B cell (primary cell): ENCODE data around the gene ERP27. TPM values are rescaled to one million over a fixed set of nuclear protein-coding genes. Genes with fewer than 3 reads are reported as not detected.

ENCODE experiments used
- ATAC-seq: fragments of 200-7000 bp; cut with Tn5 transposase; one replicate; pipeline ENCODE4 v1.10.0; 2021; ENCODE audit warnings: low read depth, mild to moderate bottlenecking, moderate number of reproducible peaks, moderate library complexity
- CTCF ChIA-PET: fragments of 350-600 bp; sonication (Branson Sonifier 250); formaldehyde crosslinking; loops from one replicate; lab custom pipeline; 2021; ENCODE audit warnings: antibody characterized with exemption, inconsistent platforms; lab: Charles Lee
- POLR2A ChIA-PET: fragments of 350-600 bp; sonication (Branson Sonifier 250); formaldehyde crosslinking; loops from one replicate; lab custom pipeline; 2021; ENCODE audit warnings: antibody characterized with exemption; lab: Charles Lee
- DNase-seq: peaks from one replicate; pipeline ENCODE4 v3.0.0; 2013
- H2AFZ ChIP-seq: 2 replicates; pipeline ENCODE4 v1.6.1; 2012; ENCODE audit warnings: mild to moderate bottlenecking, low read depth, low read length; ENCODE audit not compliant: insufficient read depth, poor library complexity, severe bottlenecking
- H3K27ac ChIP-seq, 2 donors: 1 replicate in 1 of 2; 2 replicates in 1 of 2; pipeline ENCODE4 v1.5.1; 2012 to 2013; ENCODE audit warnings: low read length in 2 of 2, mild to moderate bottlenecking in 2 of 2, moderate library complexity in 1 of 2
- H3K27me3 ChIP-seq, 4 experiments: fragments of 200-600 bp in 1 of 4; sonication (generic) in 1 of 4; replicated peaks in 1 of 4; 1 replicate in 2 of 4; 2 replicates in 2 of 4; pipeline versions ENCODE4 v1.6.1 to v1.7.0; 2013 to 2016; ENCODE audit warnings: low read length in 3 of 4, mild to moderate bottlenecking in 2 of 4, mixed read lengths in 1 of 4, moderate library complexity in 1 of 4; ENCODE audit not compliant: insufficient read depth in 4 of 4, control insufficient read depth in 3 of 4; ENCODE audit errors: control extremely low read depth in 1 of 4
- H3K36me3 ChIP-seq, 2 experiments: replicated peaks in 1 of 2; 1 replicate in 1 of 2; 2 replicates in 1 of 2; pipeline versions ENCODE4 v1.6.1 to v1.7.1; 2013; ENCODE audit warnings: low read length in 1 of 2; ENCODE audit not compliant: insufficient read depth in 2 of 2, control insufficient read depth in 1 of 2; ENCODE audit errors: control extremely low read depth in 1 of 2, extremely low read depth in 1 of 2
- H3K4me1 ChIP-seq, 2 donors: fragments of 200-600 bp in 1 of 2; sonication (generic) in 1 of 2; 1 replicate in 1 of 2; 2 replicates in 1 of 2; pipeline versions ENCODE4 v1.5.1 to v1.6.1; 2013 to 2017; ENCODE audit warnings: low read length in 2 of 2; ENCODE audit not compliant: control insufficient read depth in 2 of 2, insufficient read depth in 2 of 2
- H3K4me2 ChIP-seq: replicated peaks from 2 replicates; pipeline ENCODE3; 2012; ENCODE audit warnings: mild to moderate bottlenecking, low read depth, low read length; ENCODE audit not compliant: poor library complexity, severe bottlenecking
- H3K4me3 ChIP-seq, 5 experiments: fragments of 200-600 bp in 1 of 5; sonication (generic) in 1 of 5; 1 replicate in 3 of 5; 2 replicates in 2 of 5; pipeline versions ENCODE4 v1.5.1 to v1.7.0; 2011 to 2016; ENCODE audit warnings: low read length in 4 of 5, mild to moderate bottlenecking in 4 of 5, low read depth in 2 of 5, control low read depth in 1 of 5, moderate library complexity in 1 of 5; ENCODE audit not compliant: insufficient read depth in 1 of 5; ENCODE audit errors: control extremely low read depth in 1 of 5, extremely low read depth in 1 of 5
- H3K79me2 ChIP-seq: fragments of 200-600 bp; sonication (generic); one replicate; pipeline ENCODE4 v1.6.0; 2016; ENCODE audit warnings: low read length; ENCODE audit not compliant: control insufficient read depth, insufficient read depth
- H3K9ac ChIP-seq: fragments of 200-600 bp; sonication (generic); 2 replicates; pipeline ENCODE4 v1.6.1; 2017; ENCODE audit warnings: mild to moderate bottlenecking, low read length, moderate library complexity
- H3K9me3 ChIP-seq, 3 donors: one replicate each; pipeline versions ENCODE4 v1.6.1 to v1.7.1; 2013; ENCODE audit warnings: low read length in 2 of 3; ENCODE audit not compliant: control insufficient read depth in 2 of 3, insufficient read depth in 1 of 3; ENCODE audit errors: control extremely low read depth in 1 of 3
- H4K20me1 ChIP-seq: 2 replicates; pipeline ENCODE4 v1.6.0; 2012; ENCODE audit warnings: mild to moderate bottlenecking, low read length; ENCODE audit not compliant: insufficient read depth, control insufficient read depth, poor library complexity, severe bottlenecking
- H3K27ac Mint-ChIP-seq: one replicate; pipeline ENCODE4 v1.8.0; 2021; ENCODE audit warnings: mixed read lengths
- H3K27me3 Mint-ChIP-seq: one replicate; pipeline ENCODE4 v1.8.0; 2021; ENCODE audit warnings: mixed read lengths
- H3K4me1 Mint-ChIP-seq: one replicate; pipeline ENCODE4 v1.8.0; 2021; ENCODE audit warnings: mixed read lengths
- H3K4me3 Mint-ChIP-seq: one replicate; pipeline ENCODE4 v1.8.0; 2021; ENCODE audit warnings: mixed read lengths
- H3K9me3 Mint-ChIP-seq: one replicate; pipeline ENCODE4 v1.8.0; 2022; ENCODE audit warnings: mixed read lengths; ENCODE audit not compliant: insufficient read depth
- CTCF ChIP-seq: fragments of 200-600 bp; IDR thresholded peaks from one replicate; pipeline ENCODE4 v1.8.0; 2022; ENCODE audit warnings: antibody characterized with exemption, mild to moderate bottlenecking
- EZH2 ChIP-seq: IDR thresholded peaks from 2 replicates; pipeline ENCODE4 v1.6.1; 2012; ENCODE audit warnings: borderline replicate concordance, low read depth, mild to moderate bottlenecking, moderate library complexity, low read length; ENCODE audit not compliant: insufficient read depth, poor library complexity, severe bottlenecking
- WGBS: methylation state at CpG from one replicate; pipeline ENCODE4 v1.1.5; 2013; ENCODE audit warnings: missing lambda C conversion rate; ENCODE audit not compliant: insufficient coverage; 5-methylcytosine and 5-hydroxymethylcytosine counted together
- intact Hi-C: fragments of 100-400 bp; cut with micrococcal nuclease; formaldehyde crosslinking; loops from one replicate; pipeline ENCODE4 v1.10.0; 2022
- polyA plus RNA-seq: library from polyadenylated mRNA; depleted of rRNA; stranded (reverse); fragments of >200 nt; gene quantifications from 2 replicates; pipeline ENCODE4 v1.2.3, GENCODE V29; 2012
- total RNA-seq, 2 donors: library from RNA; stranded (reverse); fragments of 120-200 nt in 1 of 2; gene quantifications; 1 replicate in 1 of 2; 2 replicates in 1 of 2; pipeline versions ENCODE4 v1.2.3 to v1.2.4, GENCODE V29; 2013 to 2022

ERP27 gene
- total and polyA plus RNA-seq, 2 donors (not counting 1 experiment from before 2014, with no cell fraction given) = 7.8 to 9.0 TPM

DNA sequence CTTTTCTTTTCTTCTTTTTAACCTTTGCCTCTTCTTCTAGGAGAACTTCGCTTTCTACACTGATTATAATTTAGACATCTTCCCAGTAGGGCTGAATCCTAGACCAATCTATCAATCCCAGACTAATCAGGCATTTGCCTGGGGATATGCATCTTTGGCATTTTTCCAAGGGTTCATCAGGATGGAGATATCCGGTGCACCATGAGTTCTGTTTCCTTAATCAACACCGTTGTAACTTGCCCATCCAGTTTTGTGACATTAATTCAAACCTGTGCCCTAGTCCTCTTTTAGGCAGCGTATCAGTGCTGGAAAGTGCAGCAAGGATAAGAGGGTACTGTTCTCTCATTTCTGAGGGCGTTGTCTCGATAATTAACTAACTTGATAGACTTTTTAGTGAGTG is 52.1 kb downstream of the ERP27 start:
- no peak overlapping the region for H2AFZ ChIP-seq
- peaks cover 23 to 36% of the 10 kb centered on the region in 2 donors for H3K4me1 ChIP-seq
- H3K27ac ChIP-seq = no peak overlapping the region
- no peak overlapping the region for H3K4me3 ChIP-seq
- Mint-ChIP-seq H3K27ac (no peak overlapping the region), H3K4me1 (peaks cover 36% of the 10 kb centered on the region), H3K27me3 (peaks cover 38% of the 10 kb centered on the region), H3K9me3 (no peaks in the 10 kb centered on the region), H3K4me3 (no peak overlapping the region)
- no peaks in the 10 kb centered on the region for H3K36me3 ChIP-seq
- peak overlapping the region; percentile 70 for H3K4me2 ChIP-seq
- no peak for DNase-seq
- POLR2A ChIA-PET = interaction anchor here (0.5 to 0.6 kb wide), 2 partner anchors 39 to 105 kb away, joined by 3 read pairs; no protein-coding TSS in a partner anchor
- no peaks in the 10 kb centered on the region for H3K9me3 ChIP-seq
- ATAC-seq = no peak
- no peak overlapping the region for H3K9ac ChIP-seq
- CTCF ChIA-PET = interaction anchor here (3.5 kb wide), 1 partner anchor 109 kb away, joined by 14 read pairs; no protein-coding TSS in a partner anchor
- peaks cover 0 to 12% (median 8%) of the 10 kb centered on the region in 4 experiments for H3K27me3 ChIP-seq
- intact Hi-C loops = loop anchor here (5.0 kb wide), 1 partner anchor 36 kb away; no protein-coding TSS in a partner anchor
- no peaks in the 10 kb centered on the region for H4K20me1 ChIP-seq
- 81% methylated on average over 2 of the region's 6 CpGs for WGBS
- TF ChIP-seq CTCF (no peak), EZH2 (no peak)
- H3K79me2 ChIP-seq = no peaks in the 10 kb centered on the region

GRCh38 chr12:14885718-14886221 is 52.6 kb downstream of the ERP27 start, which contains the start of gene MGP:
Gene MGP, minus strand, starts transcription at chr12:14885854. Its CDS starts 63 bp downstream, at chr12:14885791.
- intact Hi-C loops = loop anchor here (5.0 kb wide), 1 partner anchor 37 kb away; no protein-coding TSS in a partner anchor
- Histone ChIP-seq H3K27ac (peak within 1 kb of the TSS in 1 of 2 donors; percentile 67), H3K4me2 (peak within 1 kb of the TSS; percentile 70), H3K9me3 (no peaks in the 10 kb centered on the region), H3K36me3 (no peaks in the 10 kb centered on the region), H4K20me1 (no peaks in the 10 kb centered on the region), H3K79me2 (no peaks in the 10 kb centered on the region), H2AFZ (no peak within 1 kb of the TSS), H3K4me1 (peaks cover 27 to 40% of the 10 kb centered on the region in 2 donors), H3K9ac (no peak within 1 kb of the TSS), H3K4me3 (peak within 1 kb of the TSS in 1 of 5 experiments; percentile 7), H3K27me3 (peaks cover 0 to 12% (median 8%) of the 10 kb centered on the region in 4 experiments)
- WGBS = 59% methylated on average over 4 of the region's 6 CpGs
- DNase-seq (no peak), ATAC-seq (no peak)
- H3K27ac Mint-ChIP-seq = peak within 1 kb of the TSS; percentile 80
- peaks cover 38% of the 10 kb centered on the region for H3K27me3 Mint-ChIP-seq
- ChIA-PET POLR2A (no interaction called here), CTCF (no interaction called here)
- H3K9me3 Mint-ChIP-seq = no peaks in the 10 kb centered on the region
- TF ChIP-seq EZH2 (no peak), CTCF (no peak)
- H3K4me3 Mint-ChIP-seq = peak within 1 kb of the TSS; percentile 77
- H3K4me1 Mint-ChIP-seq = peaks cover 40% of the 10 kb centered on the region
